Thyroid gland (tissue), 4 donors: ENCODE data around the gene TRIM47. TPM values are rescaled to one million over a fixed set of nuclear protein-coding genes. Genes with fewer than 3 reads are reported as not detected.
A peak's percentile ranks its signal among the peaks of the same experiment; 100 is the strongest.

ENCODE experiments used
- DNase-seq, 2 donors: peaks; one replicate each; pipeline ENCODE4 v3.0.0-alpha.2; 2019
- H3K27ac ChIP-seq, 3 donors: fragments of 200-600 bp; sonication (generic); 1 replicate in 2 of 3; 2 replicates in 1 of 3; pipeline ENCODE4 v1.5.1; 2016 to 2019; ENCODE audit warnings: mild to moderate bottlenecking in 1 of 3, moderate library complexity in 1 of 3
- H3K27me3 ChIP-seq: fragments of 200-600 bp; sonication (generic); one replicate; pipeline ENCODE4 v1.5.1; 2019
- H3K36me3 ChIP-seq, 2 donors: fragments of 200-600 bp; sonication (generic); one replicate each; pipeline ENCODE4 v1.5.1; 2016 to 2019
- H3K4me1 ChIP-seq, 2 donors: fragments of 200-600 bp; sonication (generic); one replicate each; pipeline ENCODE4 v1.5.1; 2017 to 2019
- H3K4me3 ChIP-seq, 3 donors: fragments of 200-600 bp; sonication (generic); replicated peaks in 1 of 3; 1 replicate in 2 of 3; 2 replicates in 1 of 3; pipeline ENCODE4 v1.5.1; 2016; ENCODE audit warnings: mild to moderate bottlenecking in 1 of 3
- H3K9me3 ChIP-seq: fragments of 200-600 bp; sonication (generic); one replicate; pipeline ENCODE4 v1.5.1; 2017
- CTCF ChIP-seq, 6 experiments: fragments of 200-600 bp in 3 of 6; fragments of 450-650 bp in 3 of 6; sonication (generic) in 3 of 6; IDR thresholded peaks; one replicate each; pipeline ENCODE4 v1.5.1; 2016 to 2019; ENCODE audit warnings: antibody characterized with exemption in 6 of 6, mild to moderate bottlenecking in 2 of 6, inconsistent platforms in 1 of 6, moderate library complexity in 1 of 6
- POLR2A ChIP-seq, 2 donors: fragments of 450-650 bp; IDR thresholded peaks; one replicate each; pipeline ENCODE4 v1.6.1; 2017; ENCODE audit warnings: antibody characterized with exemption in 2 of 2, mild to moderate bottlenecking in 2 of 2, moderate library complexity in 1 of 2
- WGBS, 2 donors: methylation state at CpG; one replicate each; pipeline ENCODE4 v1.1.5; 2017; 5-methylcytosine and 5-hydroxymethylcytosine counted together
- intact Hi-C: fragments of 100-400 bp; cut with DNase I; formaldehyde crosslinking; loops from one replicate; pipeline ENCODE4 v1.15.1; 2023
- total RNA-seq, 4 donors: library from RNA; depleted of rRNA; stranded (reverse); fragments of >200 nt; gene quantifications; one replicate each; pipeline ENCODE4 v1.2.3, GENCODE V29; 2016

Gene TRIM47, protein sequence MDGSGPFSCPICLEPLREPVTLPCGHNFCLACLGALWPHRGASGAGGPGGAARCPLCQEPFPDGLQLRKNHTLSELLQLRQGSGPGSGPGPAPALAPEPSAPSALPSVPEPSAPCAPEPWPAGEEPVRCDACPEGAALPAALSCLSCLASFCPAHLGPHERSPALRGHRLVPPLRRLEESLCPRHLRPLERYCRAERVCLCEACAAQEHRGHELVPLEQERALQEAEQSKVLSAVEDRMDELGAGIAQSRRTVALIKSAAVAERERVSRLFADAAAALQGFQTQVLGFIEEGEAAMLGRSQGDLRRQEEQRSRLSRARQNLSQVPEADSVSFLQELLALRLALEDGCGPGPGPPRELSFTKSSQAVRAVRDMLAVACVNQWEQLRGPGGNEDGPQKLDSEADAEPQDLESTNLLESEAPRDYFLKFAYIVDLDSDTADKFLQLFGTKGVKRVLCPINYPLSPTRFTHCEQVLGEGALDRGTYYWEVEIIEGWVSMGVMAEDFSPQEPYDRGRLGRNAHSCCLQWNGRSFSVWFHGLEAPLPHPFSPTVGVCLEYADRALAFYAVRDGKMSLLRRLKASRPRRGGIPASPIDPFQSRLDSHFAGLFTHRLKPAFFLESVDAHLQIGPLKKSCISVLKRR
- 10 to 100 TPM; 14.7 to 27.8 (median 19.7) TPM for total RNA-seq

GRCh38 chr17:75878174-75878998 is at the start of gene TRIM47:
Gene TRIM47 (minus strand): TSS chr17:75878581. CDS start chr17:75878548, 33 bp downstream.
- TF ChIP-seq CTCF (IDR thresholded peaks at IDR 0.05) (peak in 1 of 6 experiments; percentile 23), POLR2A (IDR thresholded peaks at IDR 0.05) (peak; percentile 39 to 65)
- no peaks in the 10 kb centered on the region for H3K9me3 ChIP-seq
- H3K27me3 ChIP-seq = no peaks in the 10 kb centered on the region
- intact Hi-C loops = no loop called here
- H3K4me1 ChIP-seq = peaks cover 28 to 41% of the 10 kb centered on the region in 2 donors
- peak; percentile 56 to 62 for DNase-seq
- 5% methylated on average over 6 to 22 of the region's 87 CpGs for WGBS, 2 donors
- H3K27ac ChIP-seq = peak within 1 kb of the TSS; percentile 75 to 91 (median 91)
- peaks cover 0 to 6% of the 10 kb centered on the region in 2 donors for H3K36me3 ChIP-seq
- H3K4me3 ChIP-seq = peak within 1 kb of the TSS in 2 of 3 donors; percentile 13 to 54

DNA sequence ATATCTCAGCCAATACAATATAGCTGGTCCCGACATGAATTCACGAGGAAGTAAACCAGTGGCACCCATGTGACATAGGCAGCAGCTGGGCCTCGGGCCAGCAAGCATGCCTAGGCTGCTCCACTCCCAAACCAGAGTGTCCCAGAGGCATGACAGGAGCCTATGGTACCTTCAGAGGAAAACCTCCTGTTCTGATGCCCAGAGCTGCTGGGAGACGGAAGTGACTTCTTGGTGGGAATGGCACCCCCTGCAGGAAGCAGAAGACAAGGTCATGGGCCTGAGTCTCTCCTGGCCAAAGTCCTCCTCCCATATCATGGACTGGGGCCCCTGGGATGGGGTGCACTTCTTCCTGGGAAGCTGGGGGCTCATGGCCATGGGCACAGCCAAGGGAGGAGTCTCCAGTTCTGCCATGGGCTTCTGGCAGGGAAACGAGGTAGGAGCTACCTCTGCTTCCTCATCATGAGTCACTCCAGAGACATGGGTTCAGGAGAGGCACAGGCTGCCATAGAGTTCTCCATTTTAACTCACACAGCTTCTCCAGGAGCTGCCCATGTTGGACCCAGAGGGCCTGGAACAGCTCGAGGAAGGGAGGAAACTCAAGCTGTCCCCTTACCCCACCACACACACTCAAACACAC is 49.0 kb upstream of the TRIM47 start:
- H3K4me3 ChIP-seq = no peak overlapping the region
- WGBS, 2 donors = 70 to 79% methylated on average over 3 to 6 of the region's 6 CpGs

DNA sequence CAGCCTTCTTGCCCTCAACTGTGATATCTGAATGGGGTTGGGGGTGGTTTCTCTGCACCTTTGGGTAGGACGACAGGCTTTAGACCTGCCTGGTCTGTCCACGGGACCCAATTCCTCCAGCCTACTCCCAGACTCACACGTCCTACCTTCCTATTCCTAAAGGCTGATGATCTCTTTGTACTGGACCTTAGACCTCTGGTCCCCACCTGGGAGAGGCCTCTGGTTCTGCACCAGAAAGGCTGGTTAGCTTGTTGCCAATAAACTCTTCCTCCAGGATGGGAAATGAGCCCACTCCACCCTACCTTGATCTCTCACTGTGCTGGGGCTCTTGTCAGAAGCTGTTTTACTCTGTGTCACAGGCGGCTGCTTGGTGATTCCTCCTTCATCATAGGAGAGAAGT is 48.1 kb upstream of the TRIM47 start:
- H3K36me3 ChIP-seq = no peaks in the 10 kb centered on the region
- no peaks in the 10 kb centered on the region for H3K9me3 ChIP-seq
- no peak for DNase-seq
- no peak overlapping the region for H3K27ac ChIP-seq
- no peaks in the 10 kb centered on the region for H3K27me3 ChIP-seq
- no peak for TF ChIP-seq POLR2A (IDR thresholded peaks at IDR 0.05)
- TF ChIP-seq CTCF (IDR thresholded peaks at IDR 0.05) = no peak
- WGBS, 2 donors = 91 to 95% methylated on average over 4 of the region's 4 CpGs
- intact Hi-C loops = no loop called here
- no peak overlapping the region for H3K4me3 ChIP-seq
- peaks cover 25 to 44% of the 10 kb centered on the region in 2 donors for H3K4me1 ChIP-seq

More for the DNA sequence above, 49.0 kb upstream of the TRIM47 start:
- Histone ChIP-seq H3K9me3 (no peaks in the 10 kb centered on the region), H3K36me3 (no peaks in the 10 kb centered on the region), H3K4me1 (peaks cover 19 to 34% of the 10 kb centered on the region in 2 donors), H3K27me3 (no peaks in the 10 kb centered on the region), H3K27ac (no peak overlapping the region)
- intact Hi-C loops = no loop called here
- TF ChIP-seq CTCF (IDR thresholded peaks at IDR 0.05) (peak in 3 of 6 experiments; percentile 6 to 21 (median 11)), POLR2A (IDR thresholded peaks at IDR 0.05) (no peak)
- DNase-seq = no peak

- no peaks in the 10 kb centered on the region for H3K9me3 ChIP-seq
- intact Hi-C loops = no loop called here
- TF ChIP-seq POLR2A (IDR thresholded peaks at IDR 0.05) (no peak), CTCF (IDR thresholded peaks at IDR 0.05) (no peak)
- H3K36me3 ChIP-seq = no peaks in the 10 kb centered on the region
- H3K27ac ChIP-seq = no peak overlapping the region
- DNase-seq = no peak
- H3K4me3 ChIP-seq = no peak overlapping the region
- peaks cover 25 to 45% of the 10 kb centered on the region in 2 donors for H3K4me1 ChIP-seq
- no peaks in the 10 kb centered on the region for H3K27me3 ChIP-seq
- 97% methylated on average over 15 of the region's 15 CpGs for WGBS, 2 donors
These were observed 47.5 kb upstream of the TRIM47 start for GRCh38 chr17:75925912-75926311.
